ENCODE data around the gene USF1. TPM values are rescaled to one million over a fixed set of nuclear protein-coding genes. Genes with fewer than 3 reads are reported as not detected.
A peak's percentile ranks its signal among the peaks of the same experiment; 100 is the strongest.
"Not testable (repeated sequence)": the region's sequence is repeated elsewhere in the genome, so short reads cannot be mapped to it uniquely, and the experiment has no call there.

Gene USF1
- total RNA-seq, 1 experiment from 2014 or later: 81.9 TPM

- DNase-seq (ENCODE audit: low read depth): no peak
These were observed 25.9 kb downstream of the USF1 start for GRCh38 chr1:161019751-161020495.

GRCh38 chr1:161019111-161019660, 26.6 kb downstream of the USF1 start:
- not testable (repeated sequence) for DNase-seq (ENCODE audit: low read depth)

GRCh38 chr1:161018631-161018930, 27.2 kb downstream of the USF1 start:
- no peak for DNase-seq (ENCODE audit: low read depth)

GRCh38 chr1:161017756-161018630, 27.8 kb downstream of the USF1 start:
- no peak for DNase-seq (ENCODE audit: low read depth)

- not testable (repeated sequence) for DNase-seq (ENCODE audit: low read depth)
These were observed 28.6 kb downstream of the USF1 start for GRCh38 chr1:161017181-161017580.

- peak; percentile 51 for DNase-seq (ENCODE audit: low read depth)
These were observed 29.1 kb downstream of the USF1 start for GRCh38 chr1:161016683-161017082.

GRCh38 chr1:161013488-161014230, 32.1 kb downstream of the USF1 start:
- DNase-seq (ENCODE audit: low read depth): peak; percentile 93

GRCh38 chr1:161013131-161013487, 32.7 kb downstream of the USF1 start:
- DNase-seq (ENCODE audit: low read depth): peak; percentile 84

GRCh38 chr1:161012420-161012819, 33.4 kb downstream of the USF1 start:
- no peak for DNase-seq (ENCODE audit: low read depth)

- no peak for DNase-seq (ENCODE audit: low read depth)
These were observed 36.1 kb downstream of the USF1 start for GRCh38 chr1:161009602-161010211.

- DNase-seq (ENCODE audit: low read depth): no peak
These were observed 36.8 kb downstream of the USF1 start for GRCh38 chr1:161008869-161009510.

- no peak for DNase-seq (ENCODE audit: low read depth)
These were observed 38.4 kb downstream of the USF1 start for GRCh38 chr1:161007369-161007768.

- no peak for DNase-seq (ENCODE audit: low read depth)
These were observed 39.2 kb downstream of the USF1 start for GRCh38 chr1:161006563-161006962.

- DNase-seq (ENCODE audit: low read depth): no peak
These were observed 44.3 kb downstream of the USF1 start for GRCh38 chr1:161001525-161001924.

GRCh38 chr1:161000736-161001480, 44.9 kb downstream of the USF1 start:
- no peak for DNase-seq (ENCODE audit: low read depth)

- DNase-seq (ENCODE audit: low read depth): no peak
These were observed 46.4 kb downstream of the USF1 start for GRCh38 chr1:160999376-160999775.

GRCh38 chr1:160997323-160998038, 48.3 kb downstream of the USF1 start:
- DNase-seq (ENCODE audit: low read depth): peak; percentile 74

- DNase-seq (ENCODE audit: low read depth): peak; percentile 99
These were observed 49.6 kb downstream of the USF1 start for GRCh38 chr1:160996178-160996577.

- peak; percentile 74 for DNase-seq (ENCODE audit: low read depth)
These were observed 52.1 kb downstream of the USF1 start for GRCh38 chr1:160993544-160994193.

All from HT1080 (cell line).